SU-DHL-6 (cell line): Measurements from ENCODE around the gene TMC1.

Source experiments
- CTCF ChIP-seq: fragments of 200-600 bp; sonication (generic); IDR thresholded peaks from one replicate; pipeline ENCODE4 v1.5.1; 2017; ENCODE audit warnings: antibody characterized with exemption, mild to moderate bottlenecking, low read length, moderate library complexity; ENCODE audit not compliant: insufficient read depth, poor library complexity, severe bottlenecking
- EZH2phosphoT487 ChIP-seq: fragments of 200-600 bp; sonication (generic), shearing (Covaris generic); conservative IDR thresholded peaks from 2 replicates; pipeline ENCODE4 v1.6.1; 2018; ENCODE audit warnings: mild to moderate bottlenecking, antibody characterized with exemption, low read length, moderate library complexity, mixed read lengths

- no peak for TF ChIP-seq CTCF
- TF ChIP-seq EZH2phosphoT487, result no peak
Measured at GRCh38 chr9:72478966-72479365, 42.4 kb upstream of the TMC1 start.
